ENCODE results near the gene ADARB1. TPM values are rescaled to one million over a fixed set of nuclear protein-coding genes. Genes with fewer than 3 reads are reported as not detected.

The ADARB1 gene
- total RNA-seq, 2 experiments from 2014 or later = 6.6 to 20.5 TPM

- Histone ChIP-seq H3K9me2 (ENCODE audit: insufficient read depth, low read length) (no peaks in the 10 kb centered on the region), H3K4me1 (ENCODE audit: insufficient read depth, low read length, poor library complexity, severe bottlenecking) (peaks cover 21% of the 10 kb centered on the region), H3K4me2 (ENCODE audit: low read length) (no peak overlapping the region), H3K27ac (ENCODE audit: low read depth, low read length, poor library complexity, severe bottlenecking) (no peak overlapping the region), H2AFZ (ENCODE audit: low read length) (no peak overlapping the region), H4K20me1 (ENCODE audit: insufficient read depth, low read length) (no peaks in the 10 kb centered on the region), H3K4me3 (ENCODE audit: low read depth, low read length, poor library complexity, severe bottlenecking) (no peak overlapping the region), H3K36me3 (ENCODE audit: insufficient read depth, low read length) (no peaks in the 10 kb centered on the region), H3K79me2 (ENCODE audit: insufficient read depth, low read depth, low read length) (no peaks in the 10 kb centered on the region), H3K9me3 (ENCODE audit: low read length) (no peaks in the 10 kb centered on the region)
- TF ChIP-seq EZH2phosphoT487 (IDR thresholded peaks at IDR 0.05; ENCODE audit: borderline replicate concordance, low read depth, low read length) (no peak), CTCF (conservative IDR thresholded peaks at IDR 0.05; ENCODE audit: low read length) (no peak)
- no TSS peak for BruUV-seq (replicated peaks)
- ChIA-PET CTCF (ENCODE audit: unreplicated experiment) (no interaction called here), POLR2A (no interaction called here)
- DNase-seq (ENCODE audit: low spot score) = no peak
- intact Hi-C loops (cut with micrococcal nuclease; ENCODE audit: unreplicated experiment) = no loop called here
Observed at GRCh38 chr21:45155910-45156309, 81.5 kb downstream of the ADARB1 start.

GRCh38 chr21:45156459-45156858 is 82.1 kb downstream of the ADARB1 start:
- TF ChIP-seq CTCF (conservative IDR thresholded peaks at IDR 0.05; ENCODE audit: low read length) (no peak), EZH2phosphoT487 (IDR thresholded peaks at IDR 0.05; ENCODE audit: borderline replicate concordance, low read depth, low read length) (no peak)
- H3K9me3 ChIP-seq (ENCODE audit: low read length) = no peaks in the 10 kb centered on the region
- POLR2A ChIA-PET = no interaction called here
- intact Hi-C loops (cut with micrococcal nuclease; ENCODE audit: unreplicated experiment) = no loop called here
- no peak overlapping the region for H3K4me3 ChIP-seq (ENCODE audit: low read depth, low read length, poor library complexity, severe bottlenecking)
- no peaks in the 10 kb centered on the region for H4K20me1 ChIP-seq (ENCODE audit: insufficient read depth, low read length)
- peaks cover 19% of the 10 kb centered on the region for H3K4me1 ChIP-seq (ENCODE audit: insufficient read depth, low read length, poor library complexity, severe bottlenecking)
- no peaks in the 10 kb centered on the region for H3K9me2 ChIP-seq (ENCODE audit: insufficient read depth, low read length)
- no peaks in the 10 kb centered on the region for H3K36me3 ChIP-seq (ENCODE audit: insufficient read depth, low read length)
- no peak overlapping the region for H3K27ac ChIP-seq (ENCODE audit: low read depth, low read length, poor library complexity, severe bottlenecking)
- CTCF ChIA-PET (ENCODE audit: unreplicated experiment) = no interaction called here
- BruUV-seq (replicated peaks) = no TSS peak
- H3K4me2 ChIP-seq (ENCODE audit: low read length) = no peak overlapping the region
- no peaks in the 10 kb centered on the region for H3K79me2 ChIP-seq (ENCODE audit: insufficient read depth, low read depth, low read length)
- no peak overlapping the region for H2AFZ ChIP-seq (ENCODE audit: low read length)
- DNase-seq (ENCODE audit: low spot score) = no peak

GRCh38 chr21:45157932-45158331 is 83.6 kb downstream of the ADARB1 start:
- Histone ChIP-seq H4K20me1 (ENCODE audit: insufficient read depth, low read length) (no peaks in the 10 kb centered on the region), H2AFZ (ENCODE audit: low read length) (no peak overlapping the region), H3K9me2 (ENCODE audit: insufficient read depth, low read length) (no peaks in the 10 kb centered on the region), H3K9me3 (ENCODE audit: low read length) (no peaks in the 10 kb centered on the region), H3K27ac (ENCODE audit: low read depth, low read length, poor library complexity, severe bottlenecking) (no peak overlapping the region), H3K4me2 (ENCODE audit: low read length) (no peak overlapping the region), H3K36me3 (ENCODE audit: insufficient read depth, low read length) (no peaks in the 10 kb centered on the region), H3K4me3 (ENCODE audit: low read depth, low read length, poor library complexity, severe bottlenecking) (no peak overlapping the region), H3K4me1 (ENCODE audit: insufficient read depth, low read length, poor library complexity, severe bottlenecking) (peaks cover 11% of the 10 kb centered on the region), H3K79me2 (ENCODE audit: insufficient read depth, low read depth, low read length) (no peaks in the 10 kb centered on the region)
- BruUV-seq (replicated peaks) = no TSS peak
- ChIA-PET CTCF (ENCODE audit: unreplicated experiment) (no interaction called here), POLR2A (no interaction called here)
- no peak for DNase-seq (ENCODE audit: low spot score)
- TF ChIP-seq CTCF (conservative IDR thresholded peaks at IDR 0.05; ENCODE audit: low read length) = no peak
- TF ChIP-seq EZH2phosphoT487 (IDR thresholded peaks at IDR 0.05; ENCODE audit: borderline replicate concordance, low read depth, low read length) = no peak
- intact Hi-C loops (cut with micrococcal nuclease; ENCODE audit: unreplicated experiment) = no loop called here

All from OCI-LY7 (cell line).